H9 (cell line): Measurements from ENCODE around the gene CHST15. TPM values are rescaled to one million over a fixed set of nuclear protein-coding genes. Genes with fewer than 3 reads are reported as not detected.

ENCODE experiments used
- DNase-seq: peaks from one replicate; pipeline ENCODE4 v3.0.0-alpha.2; 2017
- H2AFZ ChIP-seq: one replicate; pipeline ENCODE4 v1.6.1; 2013; ENCODE audit warnings: mild to moderate bottlenecking, low read length, control low read depth, moderate library complexity
- H2AK5ac ChIP-seq: 2 replicates; pipeline ENCODE4 v1.6.1; 2013; ENCODE audit warnings: low read length, control low read depth, mixed read lengths; ENCODE audit not compliant: insufficient read length
- H2BK120ac ChIP-seq: one replicate; pipeline ENCODE4 v1.6.1; 2013; ENCODE audit warnings: low read depth, mild to moderate bottlenecking, low read length, control low read depth, inconsistent platforms; ENCODE audit not compliant: poor library complexity, severe bottlenecking
- H2BK12ac ChIP-seq: 2 replicates; pipeline ENCODE4 v1.6.1; 2013; ENCODE audit warnings: low read length, control low read depth, mixed read lengths, low read depth; ENCODE audit not compliant: insufficient read length
- H2BK15ac ChIP-seq: 2 replicates; pipeline ENCODE4 v1.6.1; 2013; ENCODE audit warnings: low read depth, low read length, control low read depth
- H2BK20ac ChIP-seq: one replicate; pipeline ENCODE4 v1.6.1; 2013; ENCODE audit warnings: low read depth, mild to moderate bottlenecking, low read length, control low read depth, inconsistent platforms; ENCODE audit not compliant: poor library complexity, severe bottlenecking
- H2BK5ac ChIP-seq: 2 replicates; pipeline ENCODE4 v1.6.1; 2013; ENCODE audit warnings: low read length, control low read depth, mixed read lengths; ENCODE audit not compliant: insufficient read length
- H3K14ac ChIP-seq: 2 replicates; pipeline ENCODE4 v1.6.1; 2013; ENCODE audit warnings: low read length, control low read depth; ENCODE audit not compliant: insufficient read depth
- H3K18ac ChIP-seq: 2 replicates; pipeline ENCODE4 v1.6.1; 2013; ENCODE audit warnings: low read depth, mild to moderate bottlenecking, mixed read lengths, low read length, control low read depth; ENCODE audit not compliant: insufficient read length
- H3K23ac ChIP-seq: 2 replicates; pipeline ENCODE4 v1.6.1; 2013; ENCODE audit warnings: low read length, control low read depth, mixed read lengths, low read depth; ENCODE audit not compliant: insufficient read length
- H3K23me2 ChIP-seq: 2 replicates; pipeline ENCODE4 v1.6.1; 2013; ENCODE audit warnings: low read depth, mild to moderate bottlenecking, mixed read lengths, low read length, control low read depth; ENCODE audit not compliant: insufficient read length, poor library complexity, severe bottlenecking
- H3K27ac ChIP-seq: 2 replicates; pipeline ENCODE4 v1.5.1; 2013; ENCODE audit warnings: low read length, control low read depth, mixed read lengths, low read depth; ENCODE audit not compliant: insufficient read length
- H3K27me3 ChIP-seq: 2 replicates; pipeline ENCODE4 v1.6.1; 2013; ENCODE audit warnings: low read length, control low read depth, inconsistent platforms; ENCODE audit not compliant: insufficient read depth
- H3K4ac ChIP-seq: 2 replicates; pipeline ENCODE4 v1.6.1; 2013; ENCODE audit warnings: low read depth, mild to moderate bottlenecking, control low read depth, inconsistent platforms, low read length, moderate library complexity
- H3K4me1 ChIP-seq: 2 replicates; pipeline ENCODE4 v1.6.1; 2013; ENCODE audit warnings: low read length, control low read depth, inconsistent platforms; ENCODE audit not compliant: insufficient read depth
- H3K4me2 ChIP-seq: 2 replicates; pipeline ENCODE4 v1.6.1; 2013; ENCODE audit warnings: low read length, control low read depth, mixed read lengths; ENCODE audit not compliant: insufficient read length, insufficient read depth
- H3K56ac ChIP-seq: 2 replicates; pipeline ENCODE4 v1.6.1; 2013; ENCODE audit warnings: low read depth, mild to moderate bottlenecking, mixed read lengths, low read length, control low read depth; ENCODE audit not compliant: insufficient read length
- H3K79me1 ChIP-seq: 2 replicates; pipeline ENCODE4 v1.6.1; 2013; ENCODE audit warnings: low read depth, mild to moderate bottlenecking, moderate library complexity, low read length, control low read depth, inconsistent platforms; ENCODE audit not compliant: insufficient read depth, poor library complexity, severe bottlenecking
- H3K79me2 ChIP-seq: 2 replicates; pipeline ENCODE4 v1.6.1; 2013; ENCODE audit warnings: low read length, control low read depth, inconsistent platforms; ENCODE audit not compliant: insufficient read depth
- H3K9ac ChIP-seq: 2 replicates; pipeline ENCODE4 v1.6.1; 2013; ENCODE audit warnings: low read length, control low read depth, mixed read lengths; ENCODE audit not compliant: insufficient read length; ENCODE audit errors: extremely low read depth
- H3K9me3 ChIP-seq: one replicate; pipeline ENCODE4 v1.6.1; 2013; ENCODE audit warnings: low read depth, low read length, inconsistent platforms; ENCODE audit not compliant: control insufficient read depth
- H3T11ph ChIP-seq: one replicate; pipeline ENCODE4 v1.6.1; 2013; ENCODE audit warnings: mild to moderate bottlenecking, low read length, control low read depth, inconsistent platforms
- H4K20me1 ChIP-seq: one replicate; pipeline ENCODE4 v1.6.1; 2013; ENCODE audit not compliant: control insufficient read depth, insufficient read length, insufficient read depth
- H4K5ac ChIP-seq: 2 replicates; pipeline ENCODE4 v1.6.1; 2013; ENCODE audit warnings: low read depth, mild to moderate bottlenecking, mixed read lengths, low read length, control low read depth; ENCODE audit not compliant: insufficient read length
- H4K8ac ChIP-seq: replicated peaks from 2 replicates; pipeline ENCODE4 v1.6.1; 2013; ENCODE audit warnings: low read length, control low read depth, mixed read lengths, low read depth; ENCODE audit not compliant: insufficient read length
- H4K91ac ChIP-seq: 2 replicates; pipeline ENCODE4 v1.6.1; 2013; ENCODE audit warnings: low read depth, mild to moderate bottlenecking, moderate library complexity, mixed read lengths, low read length, control low read depth; ENCODE audit not compliant: insufficient read length
- H3K27ac Mint-ChIP-seq, 3 experiments: 2 replicates in 2 of 3; 3 replicates in 1 of 3; pipeline ENCODE4 v1.8.0; 2020 to 2021; ENCODE audit warnings: mixed read lengths in 3 of 3, mild to moderate bottlenecking in 1 of 3, moderate library complexity in 1 of 3
- H3K27me3 Mint-ChIP-seq: 2 replicates; pipeline ENCODE4 v1.8.0; 2021; ENCODE audit warnings: low read depth, mild to moderate bottlenecking, moderate library complexity, mixed read lengths
- H3K36me3 Mint-ChIP-seq, 3 experiments: 2 replicates in 2 of 3; 3 replicates in 1 of 3; pipeline ENCODE4 v1.8.0; 2020 to 2021; ENCODE audit warnings: low read depth in 3 of 3, mixed read lengths in 3 of 3; ENCODE audit not compliant: insufficient read depth in 1 of 3
- H3K4me1 Mint-ChIP-seq, 2 experiments: 2 replicates each; pipeline ENCODE4 v1.8.0; 2020; ENCODE audit warnings: mixed read lengths in 2 of 2
- H3K4me3 Mint-ChIP-seq, 2 experiments: 2 replicates in 1 of 2; 3 replicates in 1 of 2; pipeline ENCODE4 v1.8.0; 2020 to 2021; ENCODE audit warnings: mild to moderate bottlenecking in 2 of 2, mixed read lengths in 2 of 2, moderate library complexity in 1 of 2
- H3K9me3 Mint-ChIP-seq, 2 experiments: 2 replicates in 1 of 2; 3 replicates in 1 of 2; pipeline ENCODE4 v1.8.0; 2020; ENCODE audit warnings: mild to moderate bottlenecking in 2 of 2, mixed read lengths in 2 of 2, moderate library complexity in 1 of 2
- CTCF ChIP-seq: fragments of 200-600 bp; sonication (generic); conservative IDR thresholded peaks from 3 replicates; pipeline ENCODE4 v1.8.0; 2021; ENCODE audit warnings: antibody characterized with exemption, mild to moderate bottlenecking
- WGBS: extraction: QIAGEN DNeasy Blood & Tissue Kit; methylation state at CpG from one replicate; pipeline ENCODE4 v1.1.7; 2013; ENCODE audit warnings: missing lambda C conversion rate, low lambda C conversion rate, mixed read lengths; ENCODE audit not compliant: insufficient read length; ENCODE audit errors: extremely low coverage; 5-methylcytosine and 5-hydroxymethylcytosine counted together
- total RNA-seq: library from RNA; stranded (reverse); gene quantifications from 2 replicates; pipeline ENCODE4 v1.2.1, GENCODE V29; 2021

CHST15 gene
- total RNA-seq, 1 experiment from 2014 or later: 8.7 TPM

- H3K4me3 Mint-ChIP-seq: no peak overlapping the region; a peak in 2 of 5 replicates
- Histone ChIP-seq H3K23ac (no peak overlapping the region), H3K56ac (no peak overlapping the region), H3K9me3 (no peaks in the 10 kb centered on the region), H2AK5ac (no peak overlapping the region), H2AFZ (no peak overlapping the region), H3K18ac (no peak overlapping the region), H2BK15ac (no peak overlapping the region), H3K27me3 (no peaks in the 10 kb centered on the region), H3K4me1 (peaks cover 2% of the 10 kb centered on the region), H3K4ac (no peak overlapping the region), H4K20me1 (no peaks in the 10 kb centered on the region), H3K14ac (no peak overlapping the region), H3T11ph (no peak overlapping the region), H3K79me2 (no peaks in the 10 kb centered on the region), H4K91ac (no peak overlapping the region), H3K9ac (no peak overlapping the region), H4K8ac (no peak overlapping the region), H2BK20ac (no peak overlapping the region), H4K5ac (no peak overlapping the region), H2BK12ac (no peak overlapping the region), H2BK5ac (no peak overlapping the region), H3K27ac (no peak overlapping the region), H3K4me2 (no peak overlapping the region), H3K23me2 (no peaks in the 10 kb centered on the region), H3K79me1 (no peaks in the 10 kb centered on the region), H2BK120ac (no peak overlapping the region)
- peaks cover 0 to 2% (median 0%) of the 10 kb centered on the region in 3 experiments; a peak in 4 of 7 replicates for H3K36me3 Mint-ChIP-seq
- no peak for DNase-seq
- WGBS: no CpG with 5 or more reads among the region's 12 CpGs
- H3K9me3 Mint-ChIP-seq: no peaks in the 10 kb centered on the region
- peaks cover 40 to 43% of the 10 kb centered on the region in 2 experiments for H3K4me1 Mint-ChIP-seq
- no peaks in the 10 kb centered on the region for H3K27me3 Mint-ChIP-seq
- no peak for TF ChIP-seq CTCF
- 0 out of 7 replicates have a peak overlapping the region, but pooled peaks of 1 of the 3 experiments have one; percentile 75 for H3K27ac Mint-ChIP-seq
Measured at GRCh38 chr10:124027031-124027611, 66.3 kb downstream of the CHST15 start.
